Measurements from ENCODE around the gene CST7. TPM values are rescaled to one million over a fixed set of nuclear protein-coding genes. Genes with fewer than 3 reads are reported as not detected.

CST7 gene
- polyA plus RNA-seq, 1 experiment, result not detected

DNA sequence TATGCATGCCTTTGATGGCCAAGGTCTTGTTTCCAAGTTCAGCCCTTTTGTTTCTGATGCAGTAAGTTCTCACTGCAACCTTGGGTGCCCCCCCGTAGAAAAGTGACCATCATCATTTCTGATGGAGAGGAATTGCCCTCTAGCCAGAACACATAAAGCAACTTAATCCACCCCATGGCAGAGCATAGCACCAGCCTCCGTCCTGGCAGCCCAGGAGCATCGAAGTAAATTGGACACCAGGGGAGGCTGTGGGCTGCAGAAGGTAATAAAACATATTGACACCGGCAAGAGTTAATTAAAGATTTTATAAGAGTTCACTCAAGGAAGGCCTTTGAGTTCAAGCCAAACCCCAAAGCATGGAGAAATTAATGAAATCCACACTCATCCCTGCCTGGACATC is 39.2 kb upstream of the CST7 start:
- H3K27me3 ChIP-seq (ENCODE audit: control insufficient read depth, insufficient read depth, low read length), result no peaks in the 10 kb centered on the region
- DNase-seq (ENCODE audit: low read depth, low spot score), result no peak
- TF ChIP-seq, protein P1, sequence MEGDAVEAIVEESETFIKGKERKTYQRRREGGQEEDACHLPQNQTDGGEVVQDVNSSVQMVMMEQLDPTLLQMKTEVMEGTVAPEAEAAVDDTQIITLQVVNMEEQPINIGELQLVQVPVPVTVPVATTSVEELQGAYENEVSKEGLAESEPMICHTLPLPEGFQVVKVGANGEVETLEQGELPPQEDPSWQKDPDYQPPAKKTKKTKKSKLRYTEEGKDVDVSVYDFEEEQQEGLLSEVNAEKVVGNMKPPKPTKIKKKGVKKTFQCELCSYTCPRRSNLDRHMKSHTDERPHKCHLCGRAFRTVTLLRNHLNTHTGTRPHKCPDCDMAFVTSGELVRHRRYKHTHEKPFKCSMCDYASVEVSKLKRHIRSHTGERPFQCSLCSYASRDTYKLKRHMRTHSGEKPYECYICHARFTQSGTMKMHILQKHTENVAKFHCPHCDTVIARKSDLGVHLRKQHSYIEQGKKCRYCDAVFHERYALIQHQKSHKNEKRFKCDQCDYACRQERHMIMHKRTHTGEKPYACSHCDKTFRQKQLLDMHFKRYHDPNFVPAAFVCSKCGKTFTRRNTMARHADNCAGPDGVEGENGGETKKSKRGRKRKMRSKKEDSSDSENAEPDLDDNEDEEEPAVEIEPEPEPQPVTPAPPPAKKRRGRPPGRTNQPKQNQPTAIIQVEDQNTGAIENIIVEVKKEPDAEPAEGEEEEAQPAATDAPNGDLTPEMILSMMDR (IDR thresholded peaks at IDR 0.05; ENCODE audit: low read depth, low read length), result no peak
- H3K4me3 ChIP-seq (ENCODE audit: low read depth, low read length), result no peak overlapping the region
- CTCF ChIA-PET, result no interaction called here
- POLR2A ChIA-PET, result no interaction called here
- no peaks in the 10 kb centered on the region; the same call in 1 of the 2 replicates for H3K9me3 ChIP-seq (ENCODE audit: control insufficient read depth, insufficient read depth, low read length)
- no peak overlapping the region for H3K27ac ChIP-seq (ENCODE audit: low read depth, low read length)

DNA sequence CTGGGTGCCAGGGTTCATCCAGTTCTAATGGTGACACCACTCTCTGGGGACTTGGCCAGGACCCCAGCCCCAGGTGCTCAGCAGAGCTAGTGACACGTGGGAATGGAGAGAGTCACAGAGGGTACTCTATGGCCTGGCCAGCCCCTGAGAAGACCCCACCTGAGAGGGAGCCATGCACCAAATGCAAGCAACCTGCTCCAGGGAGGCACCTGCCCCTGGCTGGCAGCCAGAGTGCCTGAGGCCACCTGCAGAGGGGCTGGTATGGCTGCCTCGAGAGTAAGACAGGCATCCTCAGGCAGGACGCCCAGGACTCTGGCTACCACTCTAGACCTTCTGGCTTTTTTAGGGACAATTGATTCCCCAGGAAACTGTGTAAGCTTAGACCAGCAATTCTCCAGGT is 38.6 kb upstream of the CST7 start:
- Histone ChIP-seq H3K27me3 (ENCODE audit: control insufficient read depth, insufficient read depth, low read length) (no peaks in the 10 kb centered on the region), H3K4me3 (ENCODE audit: low read depth, low read length) (no peak overlapping the region), H3K9me3 (ENCODE audit: control insufficient read depth, insufficient read depth, low read length) (no peaks in the 10 kb centered on the region; the same call in 1 of the 2 replicates), H3K27ac (ENCODE audit: low read depth, low read length) (no peak overlapping the region)
- POLR2A ChIA-PET, result no interaction called here
- DNase-seq (ENCODE audit: low read depth, low spot score), result no peak
- CTCF ChIA-PET, result no interaction called here
- TF ChIP-seq, protein P1 (IDR thresholded peaks at IDR 0.05; ENCODE audit: low read depth, low read length), result no peak

DNA sequence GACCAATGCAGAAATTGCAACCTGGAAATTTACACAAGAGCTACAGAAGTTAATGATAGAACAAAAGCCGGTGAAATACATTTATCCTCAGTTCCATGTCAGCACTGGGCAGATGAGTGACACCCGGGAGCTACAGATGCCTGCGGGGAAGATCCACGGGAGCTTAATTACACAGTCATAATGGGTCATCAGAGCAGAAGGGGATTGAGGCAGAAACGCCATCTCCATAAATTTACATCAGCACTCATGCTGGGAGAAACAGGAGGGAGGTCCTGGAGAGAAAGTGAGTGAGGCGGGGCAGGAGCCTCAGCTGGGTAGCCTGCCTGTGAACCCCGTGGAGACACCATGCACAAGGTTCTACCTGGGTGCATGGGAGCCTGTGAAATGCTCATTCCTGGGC is 37.6 kb upstream of the CST7 start:
- POLR2A ChIA-PET, result no interaction called here
- TF ChIP-seq, protein P1 (IDR thresholded peaks at IDR 0.05; ENCODE audit: low read depth, low read length), result no peak
- no peak overlapping the region for H3K27ac ChIP-seq (ENCODE audit: low read depth, low read length)
- CTCF ChIA-PET, result no interaction called here
- DNase-seq (ENCODE audit: low read depth, low spot score), result no peak
- no peak overlapping the region for H3K4me3 ChIP-seq (ENCODE audit: low read depth, low read length)
- no peaks in the 10 kb centered on the region for H3K27me3 ChIP-seq (ENCODE audit: control insufficient read depth, insufficient read depth, low read length)
- no peaks in the 10 kb centered on the region; the same call in 1 of the 2 replicates for H3K9me3 ChIP-seq (ENCODE audit: control insufficient read depth, insufficient read depth, low read length)

DNA sequence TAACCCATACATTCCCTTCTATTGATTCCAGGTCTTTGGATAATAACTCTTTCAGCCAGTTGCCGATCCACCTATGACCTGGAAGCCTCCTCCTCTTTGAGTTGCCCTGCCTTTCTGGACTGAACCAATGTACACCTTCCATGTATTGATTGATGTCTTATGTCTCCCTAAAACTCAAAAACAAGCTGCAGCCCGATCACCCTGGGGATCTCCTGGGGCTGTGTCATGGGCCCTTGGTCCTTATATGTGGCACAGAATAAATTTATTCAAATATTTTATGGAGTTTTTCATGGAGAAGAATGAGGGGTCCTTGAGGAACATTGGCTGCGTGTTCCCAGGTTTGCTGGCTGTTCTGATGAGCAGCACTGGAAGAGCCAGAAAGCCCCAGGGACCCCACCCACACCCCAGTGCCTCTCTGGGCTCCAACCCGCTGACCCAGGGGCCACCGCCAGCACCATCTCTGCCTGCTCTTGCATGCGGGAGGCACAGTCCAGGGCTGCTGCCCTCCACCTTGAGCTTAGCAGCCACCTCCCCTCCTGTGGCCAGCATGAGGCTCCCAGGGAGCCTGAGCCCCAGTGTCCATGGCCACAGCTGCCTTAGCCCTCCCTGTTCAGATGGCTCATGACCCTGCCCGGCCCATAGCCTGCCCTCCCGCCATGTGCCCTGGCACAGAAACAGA is 36.5 kb upstream of the CST7 start:
- CTCF ChIA-PET, result no interaction called here
- DNase-seq (ENCODE audit: low read depth, low spot score), result no peak
- TF ChIP-seq, protein P1 (IDR thresholded peaks at IDR 0.05; ENCODE audit: low read depth, low read length), result no peak
- H3K27me3 ChIP-seq (ENCODE audit: control insufficient read depth, insufficient read depth, low read length), result no peaks in the 10 kb centered on the region
- POLR2A ChIA-PET, result no interaction called here
- H3K27ac ChIP-seq (ENCODE audit: low read depth, low read length), result no peak overlapping the region
- no peak overlapping the region for H3K4me3 ChIP-seq (ENCODE audit: low read depth, low read length)
- no peaks in the 10 kb centered on the region; the same call in 1 of the 2 replicates for H3K9me3 ChIP-seq (ENCODE audit: control insufficient read depth, insufficient read depth, low read length)

DNA sequence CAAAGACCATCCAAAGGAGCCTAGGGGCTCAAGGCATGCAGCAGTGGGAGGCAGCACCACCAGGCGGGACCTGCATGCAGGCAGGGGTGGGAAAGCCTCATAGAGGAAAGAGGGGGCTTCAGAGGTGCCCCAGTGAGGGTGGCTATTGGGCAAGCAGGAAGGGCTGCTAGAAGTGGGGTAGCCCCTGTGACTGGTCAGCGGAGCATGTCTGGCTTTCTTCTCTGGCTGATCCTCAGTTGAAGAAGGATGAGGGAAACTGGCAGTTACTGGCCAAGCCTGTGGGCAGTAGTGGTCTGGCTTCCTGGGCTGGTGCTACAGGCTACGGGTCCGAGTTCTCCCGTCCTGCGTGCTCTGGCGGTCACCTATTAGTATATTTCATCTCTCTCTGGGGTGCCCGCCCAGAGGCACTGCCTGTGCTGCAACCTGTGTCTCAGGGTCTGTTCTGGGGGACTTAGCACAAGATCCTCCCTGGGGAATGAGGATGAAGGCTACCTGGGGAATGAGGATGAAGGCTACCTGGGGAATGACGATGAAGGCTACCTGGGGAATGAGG is 35.9 kb upstream of the CST7 start:
- TF ChIP-seq, protein P1 (IDR thresholded peaks at IDR 0.05; ENCODE audit: low read depth, low read length), result no peak
- Histone ChIP-seq H3K4me3 (ENCODE audit: low read depth, low read length) (no peak overlapping the region), H3K27me3 (ENCODE audit: control insufficient read depth, insufficient read depth, low read length) (no peaks in the 10 kb centered on the region), H3K27ac (ENCODE audit: low read depth, low read length) (no peak overlapping the region), H3K9me3 (ENCODE audit: control insufficient read depth, insufficient read depth, low read length) (no peaks in the 10 kb centered on the region; the same call in 1 of the 2 replicates)
- DNase-seq (ENCODE audit: low read depth, low spot score), result no peak
- POLR2A ChIA-PET, result no interaction called here
- CTCF ChIA-PET, result no interaction called here

Measured in AG04450 (cell line).